Smooth muscle cell (in vitro differentiated cells): ENCODE data around the gene VWA2. TPM values are rescaled to one million over a fixed set of nuclear protein-coding genes. Genes with fewer than 3 reads are reported as not detected.

Source experiments
- DNase-seq: peaks from one replicate; lab custom pipeline; 2025; ENCODE audit not compliant: unreplicated experiment; lab: John Stamatoyannopoulos, UW
- H2AFZ ChIP-seq: fragments of 200-600 bp; sonication (generic); 2 replicates; pipeline ENCODE4 v1.6.0; 2016; ENCODE audit warnings: antibody characterized with exemption, low read depth, mild to moderate bottlenecking
- H3F3A ChIP-seq: fragments of 200-600 bp; sonication (generic); 2 replicates; pipeline ENCODE4 v1.6.0; 2017; ENCODE audit warnings: antibody characterized with exemption, low read depth
- H3K27ac ChIP-seq: fragments of 200-600 bp; sonication (generic); 2 replicates; pipeline ENCODE4 v1.5.1; 2016; ENCODE audit warnings: low read depth, mild to moderate bottlenecking
- H3K27me3 ChIP-seq: fragments of 200-600 bp; sonication (generic); 2 replicates; pipeline ENCODE4 v1.6.1; 2016; ENCODE audit warnings: low read depth, mild to moderate bottlenecking
- H3K36me3 ChIP-seq: fragments of 200-600 bp; sonication (generic); 2 replicates; pipeline ENCODE4 v1.5.1; 2016; ENCODE audit warnings: low read depth
- H3K4me1 ChIP-seq: fragments of 200-600 bp; sonication (generic); 2 replicates; pipeline ENCODE4 v1.5.1; 2016; ENCODE audit warnings: low read depth
- H3K4me2 ChIP-seq: fragments of 200-600 bp; sonication (generic); 2 replicates; pipeline ENCODE4 v1.6.0; 2016; ENCODE audit warnings: mild to moderate bottlenecking
- H3K4me3 ChIP-seq: fragments of 200-600 bp; sonication (generic); 2 replicates; pipeline ENCODE4 v1.5.1; 2016; ENCODE audit warnings: mild to moderate bottlenecking
- H3K79me2 ChIP-seq: fragments of 200-600 bp; sonication (generic); 2 replicates; pipeline ENCODE4 v1.6.0; 2016; ENCODE audit warnings: low read depth, mild to moderate bottlenecking
- H3K9ac ChIP-seq: fragments of 200-600 bp; sonication (generic); 2 replicates; pipeline ENCODE4 v1.6.0; 2016; ENCODE audit warnings: low read depth
- H3K9me3 ChIP-seq: fragments of 200-600 bp; sonication (generic); replicated peaks from 2 replicates; pipeline ENCODE4 v1.5.1; 2016; ENCODE audit warnings: low read depth
- H4K20me1 ChIP-seq: fragments of 200-600 bp; sonication (generic); 2 replicates; pipeline ENCODE4 v1.6.0; 2016; ENCODE audit warnings: low read depth
- CTCF ChIP-seq: fragments of 200-600 bp; sonication (generic); IDR thresholded peaks from 2 replicates; pipeline ENCODE4 v1.5.1; 2017; ENCODE audit warnings: borderline replicate concordance, mild to moderate bottlenecking, antibody characterized with exemption; ENCODE audit not compliant: insufficient read depth, poor library complexity, severe bottlenecking
- WGBS: methylation state at CpG from one replicate; pipeline ENCODE4 v1.1.7; 2016; ENCODE audit warnings: low lambda C conversion rate; 5-methylcytosine and 5-hydroxymethylcytosine counted together
- polyA plus RNA-seq: library from polyadenylated mRNA; unstranded; fragments of >200 nt; fragmentation: Nextera tagmentation; extraction: Ambion mirVana; gene quantifications from 2 replicates; pipeline ENCODE4 v1.2.1, GENCODE V29; 2016
- total RNA-seq: library from RNA; depleted of rRNA; stranded (reverse); fragments of >200 nt; gene quantifications from 2 replicates; pipeline ENCODE4 v1.2.3, GENCODE V29; 2014

VWA2 gene
- total and polyA plus RNA-seq, 2 experiments from 2014 or later, result 0.06 to 0.36 TPM

GRCh38 chr10:114290038-114290437 lies 51.0 kb downstream of the VWA2 start:
- no peak overlapping the region for H3K4me2 ChIP-seq
- H3K79me2 ChIP-seq, result no peaks in the 10 kb centered on the region
- H4K20me1 ChIP-seq, result no peaks in the 10 kb centered on the region
- H3K4me1 ChIP-seq, result no peaks in the 10 kb centered on the region
- H2AFZ ChIP-seq, result no peak overlapping the region
- H3K36me3 ChIP-seq, result peaks cover 10% of the 10 kb centered on the region
- H3K27ac ChIP-seq, result no peak overlapping the region
- no peak for TF ChIP-seq CTCF
- DNase-seq, result no peak
- H3K9ac ChIP-seq, result no peak overlapping the region
- no peaks in the 10 kb centered on the region for H3K9me3 ChIP-seq
- H3F3A ChIP-seq, result no peaks in the 10 kb centered on the region
- H3K4me3 ChIP-seq, result no peak overlapping the region
- 98% methylated on average over 10 of the region's 10 CpGs for WGBS
- H3K27me3 ChIP-seq, result no peaks in the 10 kb centered on the region

- Histone ChIP-seq H3K27me3 (no peaks in the 10 kb centered on the region), H3K4me2 (no peak overlapping the region), H3K4me1 (no peaks in the 10 kb centered on the region), H3K27ac (no peak overlapping the region), H3K79me2 (no peaks in the 10 kb centered on the region), H2AFZ (no peak overlapping the region), H3K4me3 (no peak overlapping the region), H3K9ac (no peak overlapping the region), H3K9me3 (peaks cover 9% of the 10 kb centered on the region), H3K36me3 (peaks cover 20% of the 10 kb centered on the region), H4K20me1 (no peaks in the 10 kb centered on the region), H3F3A (no peaks in the 10 kb centered on the region)
- WGBS, result 93% methylated on average over 7 of the region's 7 CpGs
- TF ChIP-seq CTCF, result no peak
- DNase-seq, result no peak
Observed at GRCh38 chr10:114291076-114291475, 52.0 kb downstream of the VWA2 start.

GRCh38 chr10:114291516-114291915 lies 52.5 kb downstream of the VWA2 start:
- H3K4me3 ChIP-seq, result no peak overlapping the region
- no peak overlapping the region for H3K9ac ChIP-seq
- peaks cover 10% of the 10 kb centered on the region for H3K9me3 ChIP-seq
- no peak for TF ChIP-seq CTCF
- no peak for DNase-seq
- H3K79me2 ChIP-seq, result no peaks in the 10 kb centered on the region
- no peaks in the 10 kb centered on the region for H3K27me3 ChIP-seq
- no peaks in the 10 kb centered on the region for H3K4me1 ChIP-seq
- H3K36me3 ChIP-seq, result peaks cover 25% of the 10 kb centered on the region
- H3F3A ChIP-seq, result no peaks in the 10 kb centered on the region
- 89% methylated on average over 8 of the region's 8 CpGs for WGBS
- no peak overlapping the region for H2AFZ ChIP-seq
- no peak overlapping the region for H3K27ac ChIP-seq
- no peak overlapping the region for H3K4me2 ChIP-seq
- H4K20me1 ChIP-seq, result no peaks in the 10 kb centered on the region

GRCh38 chr10:114293075-114293474 lies 54.0 kb downstream of the VWA2 start:
- 83% methylated on average over 5 of the region's 5 CpGs for whole genome bisulfite sequencing
- DNase-seq, result no peak
- TF ChIP-seq CTCF, result no peak
- H3F3A ChIP-seq, result no peaks in the 10 kb centered on the region
- no peak overlapping the region for H2AFZ ChIP-seq
- H3K4me2 ChIP-seq, result no peak overlapping the region
- no peak overlapping the region for H3K4me3 ChIP-seq
- no peaks in the 10 kb centered on the region for H3K27me3 ChIP-seq
- H3K36me3 ChIP-seq, result peaks cover 36% of the 10 kb centered on the region
- H3K27ac ChIP-seq, result no peak overlapping the region
- H3K9me3 ChIP-seq, result peaks cover 10% of the 10 kb centered on the region
- no peaks in the 10 kb centered on the region for H3K4me1 ChIP-seq
- H3K79me2 ChIP-seq, result no peaks in the 10 kb centered on the region
- H3K9ac ChIP-seq, result no peak overlapping the region
- H4K20me1 ChIP-seq, result no peaks in the 10 kb centered on the region
